ENCODE measurements around the gene GATB.

Gene GATB

GRCh38 chr4:151728679-151729078 is 32.1 kb downstream of the GATB start:
- no peak for DNase-seq

- DNase-seq: no peak
Measured at GRCh38 chr4:151728006-151728405, 32.8 kb downstream of the GATB start.

DNA sequence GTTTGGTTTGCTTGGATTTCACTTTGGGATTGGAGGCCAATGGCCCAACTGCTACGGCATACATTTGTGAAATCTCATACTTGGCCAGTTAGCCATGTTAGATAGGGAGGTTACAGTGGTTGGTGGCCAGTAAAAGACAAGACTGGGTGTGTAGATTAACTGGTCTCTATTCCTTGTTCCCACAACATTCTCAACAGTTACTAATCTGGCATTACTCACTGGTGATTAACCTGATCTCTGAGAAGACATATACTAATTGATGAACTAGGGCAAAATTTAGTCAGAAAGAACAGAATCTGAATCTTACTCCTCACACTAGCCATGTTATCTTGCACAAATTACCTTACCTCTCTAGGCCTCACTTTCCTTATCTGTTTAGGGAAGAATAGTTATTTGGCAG is 33.4 kb downstream of the GATB start:
- DNase-seq: no peak

- DNase-seq: no peak
Measured at GRCh38 chr4:151725087-151725486, 35.7 kb downstream of the GATB start.

DNA sequence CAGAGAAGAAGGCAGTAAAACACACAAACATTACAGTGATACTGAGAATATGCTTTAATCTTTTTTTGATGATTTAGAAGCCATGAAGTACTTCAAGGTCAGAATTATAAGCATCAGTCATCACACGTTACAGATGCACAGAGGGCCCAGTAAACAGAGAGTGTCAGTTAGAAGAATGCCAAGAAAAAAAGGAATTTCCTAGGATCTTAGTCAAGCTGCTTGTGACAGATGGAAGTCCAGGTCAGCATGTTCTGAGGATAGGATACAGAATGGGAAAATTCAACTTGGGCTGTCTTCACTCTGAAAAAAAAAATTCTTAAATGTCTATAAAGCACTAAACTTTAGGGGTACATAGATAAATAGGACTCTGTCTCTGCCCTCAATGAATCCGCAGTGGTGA is 38.9 kb downstream of the GATB start:
- DNase-seq: no peak

DNA sequence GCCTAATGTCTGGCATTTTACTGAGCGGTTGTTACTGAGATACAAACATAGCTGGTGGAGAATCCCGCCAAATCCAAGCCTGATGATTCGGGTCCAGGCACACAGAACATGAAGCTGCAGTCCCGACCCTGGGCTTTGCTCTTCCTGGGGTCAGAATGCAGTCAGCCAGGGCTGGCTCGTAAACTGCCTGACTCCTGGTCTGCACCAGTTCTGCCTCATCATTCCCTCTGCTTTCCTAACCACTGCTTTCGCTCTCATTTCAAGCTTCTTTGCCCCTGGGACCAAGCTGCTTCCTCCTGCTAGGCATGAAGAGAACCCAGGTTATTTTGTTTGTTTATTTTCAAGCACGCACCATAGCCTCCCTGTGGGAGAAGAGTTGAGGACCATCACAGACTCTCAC is 39.3 kb downstream of the GATB start:
- no peak for DNase-seq

- DNase-seq: no peak
Measured at GRCh38 chr4:151719956-151720334, 40.9 kb downstream of the GATB start.

- DNase-seq: no peak
Measured at GRCh38 chr4:151718984-151719955, 41.5 kb downstream of the GATB start.

DNA sequence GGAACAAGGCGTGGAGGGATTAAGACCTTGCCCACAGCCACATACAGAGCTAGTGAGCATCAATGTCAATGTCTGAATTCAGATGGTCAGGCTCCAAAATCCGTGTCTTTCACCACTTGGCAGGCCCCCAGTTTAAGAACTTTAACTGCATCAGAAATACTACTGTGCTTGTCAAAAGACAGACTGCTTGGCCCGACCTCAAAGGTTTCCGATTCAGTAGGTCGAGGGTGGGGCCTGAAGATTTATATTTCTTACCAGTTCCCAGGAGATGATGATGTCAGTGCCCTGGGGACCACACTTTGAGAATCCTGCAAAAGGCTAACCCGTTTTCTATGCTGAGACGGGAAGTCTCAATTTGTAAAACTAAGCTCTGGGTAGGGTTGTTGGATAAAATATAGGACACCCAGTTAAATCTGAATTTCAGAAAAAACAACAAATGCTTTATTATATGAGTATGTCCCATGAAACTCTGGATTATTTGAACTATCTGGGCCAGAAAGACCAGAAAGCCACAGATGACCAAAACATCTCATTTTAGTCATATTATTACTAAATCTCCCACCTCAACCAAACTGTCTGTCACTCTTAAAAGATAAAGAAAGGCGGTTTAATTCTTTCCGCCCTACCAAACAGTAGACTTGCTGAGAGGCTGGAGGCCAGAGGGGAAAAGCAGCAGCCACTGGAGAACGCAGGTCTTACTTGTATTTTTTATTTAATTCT is 42.7 kb downstream of the GATB start:
- DNase-seq: no peak

DNA sequence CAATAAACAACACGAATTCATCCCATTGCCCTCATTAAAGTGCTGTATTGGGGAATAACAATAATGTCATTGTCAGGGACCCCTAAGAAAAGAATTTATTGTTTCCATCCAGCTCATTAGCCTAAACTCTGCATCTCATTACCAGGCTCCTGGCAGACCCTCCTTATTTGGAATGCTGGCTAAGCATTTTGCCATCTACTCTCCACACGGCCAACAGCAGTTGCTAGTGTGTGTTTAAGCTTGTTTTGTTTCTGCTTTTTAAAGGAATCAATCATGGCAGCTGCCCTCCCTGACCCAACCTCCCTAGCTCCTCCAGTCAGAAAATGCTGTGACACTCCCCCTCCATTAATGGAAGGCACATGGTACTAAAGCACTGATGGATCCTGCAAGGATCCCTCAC is 43.5 kb downstream of the GATB start:
- no peak for DNase-seq

GRCh38 chr4:151716324-151716723 is 44.5 kb downstream of the GATB start:
- DNase-seq: no peak

GRCh38 chr4:151715881-151716280 is 44.9 kb downstream of the GATB start:
- DNase-seq: no peak

DNA sequence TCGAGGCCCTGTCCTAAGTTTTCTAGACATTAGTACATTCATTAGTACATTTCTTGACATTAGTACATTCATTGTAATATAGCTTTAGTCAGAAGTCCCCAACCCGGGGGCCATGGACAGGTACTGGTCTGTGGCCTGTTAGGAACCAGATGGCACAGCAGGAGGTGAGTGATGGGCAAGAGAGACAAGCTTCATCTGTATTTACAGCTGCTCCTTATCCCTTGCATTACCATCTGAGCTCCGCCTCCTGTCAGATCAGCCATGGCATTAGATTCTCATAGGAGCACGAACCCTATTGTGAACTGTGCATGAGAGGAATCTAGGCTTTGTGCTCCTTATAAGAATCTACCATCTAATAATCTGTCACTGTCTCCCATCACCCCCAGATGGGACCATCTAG is 48.0 kb downstream of the GATB start:
- no peak for DNase-seq

DNA sequence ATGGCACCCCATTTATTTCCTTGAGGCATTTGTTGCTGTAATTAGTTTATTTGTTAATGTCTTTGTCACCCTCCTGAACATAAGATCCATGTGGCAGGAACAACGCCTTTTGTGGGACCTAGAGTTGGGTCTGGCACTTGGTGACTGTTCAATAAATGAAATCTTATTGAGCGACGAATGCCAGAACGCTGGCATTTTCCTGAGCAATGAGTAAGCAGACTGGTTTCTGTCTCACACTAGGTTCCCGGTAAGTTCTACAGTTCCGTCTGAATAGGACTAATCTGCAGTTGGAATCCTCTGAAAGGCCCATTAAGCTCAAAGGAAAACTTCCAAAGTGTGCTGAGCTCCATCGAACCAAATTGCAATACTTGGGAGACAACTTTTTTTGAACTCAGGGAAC is 49.2 kb downstream of the GATB start:
- DNase-seq: no peak

GRCh38 chr4:151709587-151709986 is 51.2 kb downstream of the GATB start:
- no peak for DNase-seq

GRCh38 chr4:151709071-151709470 is 51.7 kb downstream of the GATB start:
- no peak for DNase-seq

GRCh38 chr4:151708100-151708499 is 52.7 kb downstream of the GATB start:
- no peak for DNase-seq

GRCh38 chr4:151703401-151703800 is 57.4 kb downstream of the GATB start:
- DNase-seq: no peak

- no peak for DNase-seq
Measured at GRCh38 chr4:151702256-151702655, 58.6 kb downstream of the GATB start.

DNA sequence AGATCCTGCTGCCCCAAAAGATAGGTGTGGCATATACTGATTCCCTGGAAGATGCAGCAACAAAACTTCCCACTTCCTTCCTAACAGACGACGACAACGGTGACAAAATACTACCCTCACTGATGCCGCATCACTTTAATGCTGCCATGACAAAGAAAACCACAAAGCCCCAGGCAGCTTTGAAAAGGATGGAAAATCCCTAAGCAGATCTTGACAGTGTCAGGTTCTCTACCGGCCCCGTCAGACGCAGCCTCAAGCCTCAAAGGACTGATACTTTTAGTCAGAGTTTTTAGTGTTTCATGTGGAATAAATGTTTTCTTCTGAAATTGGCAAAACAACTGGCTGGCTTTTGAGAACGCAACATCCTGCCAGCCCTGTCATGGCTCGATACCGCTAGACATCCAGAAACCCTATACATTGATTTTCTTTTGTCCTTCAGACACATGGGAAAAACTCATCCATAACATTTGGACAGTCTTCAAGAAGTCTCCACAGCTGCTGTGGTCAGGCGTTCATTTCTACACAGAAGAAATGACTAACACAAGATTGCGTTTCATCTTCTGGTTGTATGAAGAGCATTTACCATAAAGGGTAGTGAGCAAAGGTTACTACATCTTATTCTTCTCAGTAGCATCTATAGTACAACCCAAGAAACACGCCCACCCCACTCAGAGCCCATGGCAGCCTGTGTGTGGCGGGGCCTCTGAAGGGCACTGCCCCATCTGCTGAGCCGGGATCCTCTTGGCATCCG is 60.1 kb downstream of the GATB start:
- no peak for DNase-seq

GRCh38 chr4:151698213-151698612 is 62.6 kb downstream of the GATB start:
- no peak for DNase-seq

GRCh38 chr4:151694961-151695720 is 65.7 kb downstream of the GATB start:
- no peak for DNase-seq

Measured in activated naive CD4-positive, alpha-beta T cell (primary cell).